CD4-positive, CD25-positive, alpha-beta regulatory T cell (primary cell): ENCODE results near the gene DLG2. TPM values are rescaled to one million over a fixed set of nuclear protein-coding genes. Genes with fewer than 3 reads are reported as not detected.

ENCODE experiments used
- ATAC-seq, 2 donors: fragments of 150-1000 bp; cut with Tn5 transposase; one replicate each; pipeline ENCODE4 v1.10.0; 2021; ENCODE audit warnings: low read depth in 2 of 2, moderate number of reproducible peaks in 2 of 2, moderate library complexity in 1 of 2
- DNase-seq, 3 donors: peaks; one replicate each; pipeline versions ENCODE4 v3.0.0 to v3.0.0-alpha.2; 2012 to 2022; ENCODE audit warnings: mixed read lengths in 1 of 3
- H3K27ac ChIP-seq: one replicate; pipeline ENCODE4 v1.7.0; 2013; ENCODE audit warnings: mild to moderate bottlenecking, low read length; ENCODE audit not compliant: insufficient read depth, poor library complexity, severe bottlenecking
- H3K27me3 ChIP-seq: one replicate; pipeline ENCODE4 v1.7.0; 2013; ENCODE audit warnings: low read length; ENCODE audit not compliant: control insufficient read depth, insufficient read depth
- H3K36me3 ChIP-seq: one replicate; pipeline ENCODE4 v1.7.0; 2013; ENCODE audit warnings: mild to moderate bottlenecking, low read length, moderate library complexity; ENCODE audit not compliant: control insufficient read depth, insufficient read depth
- H3K4me1 ChIP-seq: 2 replicates; pipeline ENCODE4 v1.7.0; 2013; ENCODE audit warnings: mild to moderate bottlenecking, low read length; ENCODE audit not compliant: insufficient read depth, control insufficient read depth, poor library complexity, severe bottlenecking
- H3K4me3 ChIP-seq: one replicate; pipeline ENCODE4 v1.7.0; 2013; ENCODE audit warnings: low read depth, mild to moderate bottlenecking, low read length, moderate library complexity
- H3K9me3 ChIP-seq, 2 experiments: 1 replicate in 1 of 2; 2 replicates in 1 of 2; pipeline ENCODE4 v1.7.0; 2013; ENCODE audit warnings: low read length in 2 of 2, mild to moderate bottlenecking in 1 of 2, moderate library complexity in 1 of 2; ENCODE audit not compliant: control insufficient read depth in 2 of 2
- H3K27ac Mint-ChIP-seq, 3 donors: one replicate each; pipeline ENCODE4 v1.8.0; 2020 to 2022; ENCODE audit warnings: mild to moderate bottlenecking in 3 of 3, mixed read lengths in 3 of 3, moderate library complexity in 2 of 3
- H3K27me3 Mint-ChIP-seq: one replicate; pipeline ENCODE4 v1.8.0; 2022; ENCODE audit warnings: mild to moderate bottlenecking, mixed read lengths
- H3K36me3 Mint-ChIP-seq: one replicate; pipeline ENCODE4 v1.8.0; 2020; ENCODE audit warnings: mixed read lengths
- H3K4me1 Mint-ChIP-seq, 4 donors: one replicate each; pipeline ENCODE4 v1.8.0; 2020 to 2022; ENCODE audit warnings: mixed read lengths in 4 of 4, mild to moderate bottlenecking in 1 of 4
- H3K4me3 Mint-ChIP-seq, 4 donors: one replicate each; pipeline ENCODE4 v1.8.0; 2020 to 2022; ENCODE audit warnings: mild to moderate bottlenecking in 4 of 4, mixed read lengths in 4 of 4, moderate library complexity in 3 of 4
- H3K9me3 Mint-ChIP-seq, 7 donors: one replicate each; pipeline ENCODE4 v1.8.0; 2020 to 2022; ENCODE audit warnings: mixed read lengths in 7 of 7, mild to moderate bottlenecking in 3 of 7, moderate library complexity in 2 of 7
- polyA plus RNA-seq, 4 donors: library from polyadenylated mRNA; unstranded; fragments of 300-500 nt; fragmentation: Illumina TruSeq; gene quantifications; one replicate each; pipeline ENCODE4 v1.2.3, GENCODE V29; 2021
- total RNA-seq: library from RNA; stranded (reverse); gene quantifications from one replicate; pipeline ENCODE4 v1.2.3, GENCODE V29; 2022

Gene DLG2
- total and polyA plus RNA-seq, 5 donors from 2014 or later = 0.26 to 2.0 (median 0.94) TPM

- DNase-seq (no peak), ATAC-seq (no peak)
- Mint-ChIP-seq H3K4me3 (no peak overlapping the region), H3K36me3 (no peaks in the 10 kb centered on the region), H3K27ac (no peak overlapping the region), H3K9me3 (peaks cover 0 to 3% (median 0%) of the 10 kb centered on the region in 7 donors), H3K27me3 (no peaks in the 10 kb centered on the region), H3K4me1 (no peaks in the 10 kb centered on the region)
- Histone ChIP-seq H3K27ac (no peak overlapping the region), H3K4me3 (no peak overlapping the region), H3K36me3 (no peaks in the 10 kb centered on the region), H3K27me3 (no peaks in the 10 kb centered on the region), H3K9me3 (no peaks in the 10 kb centered on the region), H3K4me1 (no peaks in the 10 kb centered on the region)
Measured at GRCh38 chr11:83611600-83611999, 2015.5 kb downstream of the DLG2 start.

GRCh38 chr11:83611031-83611430 lies 2016.1 kb downstream of the DLG2 start:
- ATAC-seq (no peak), DNase-seq (no peak)
- no peaks in the 10 kb centered on the region for H3K4me1 Mint-ChIP-seq
- peaks cover 0 to 3% (median 0%) of the 10 kb centered on the region in 7 donors for H3K9me3 Mint-ChIP-seq
- H3K4me3 Mint-ChIP-seq = no peak overlapping the region
- Histone ChIP-seq H3K4me3 (no peak overlapping the region), H3K4me1 (no peaks in the 10 kb centered on the region), H3K36me3 (no peaks in the 10 kb centered on the region), H3K27me3 (no peaks in the 10 kb centered on the region), H3K9me3 (no peaks in the 10 kb centered on the region), H3K27ac (no peak overlapping the region)
- H3K27me3 Mint-ChIP-seq = no peaks in the 10 kb centered on the region
- no peak overlapping the region for H3K27ac Mint-ChIP-seq
- no peaks in the 10 kb centered on the region for H3K36me3 Mint-ChIP-seq

DNA sequence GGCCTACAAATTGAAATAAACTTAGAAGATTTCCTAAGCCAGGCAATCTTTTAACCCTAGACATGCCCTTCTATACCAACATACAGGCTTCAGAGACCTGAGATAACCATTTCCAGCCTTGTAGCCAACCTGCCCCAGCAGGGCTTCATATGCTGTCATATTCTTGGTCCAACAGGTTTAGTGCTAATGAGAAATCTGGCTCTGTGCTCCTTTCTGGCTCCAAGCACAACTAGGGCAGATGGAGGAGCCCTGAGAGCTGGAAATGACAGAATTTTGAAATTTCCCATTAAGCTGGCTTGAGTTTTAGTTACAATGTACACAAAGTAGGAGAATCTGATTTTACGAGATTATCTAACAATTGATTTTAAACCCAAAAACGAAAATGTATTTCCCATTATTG lies 2018.0 kb downstream of the DLG2 start:
- H3K27ac Mint-ChIP-seq = no peak overlapping the region
- H3K4me3 ChIP-seq = no peak overlapping the region
- H3K4me3 Mint-ChIP-seq = no peak overlapping the region
- no peak for ATAC-seq
- H3K27me3 Mint-ChIP-seq = no peaks in the 10 kb centered on the region
- H3K27ac ChIP-seq = no peak overlapping the region
- no peaks in the 10 kb centered on the region for H3K9me3 ChIP-seq
- H3K4me1 ChIP-seq = no peaks in the 10 kb centered on the region
- H3K9me3 Mint-ChIP-seq = peaks cover 0 to 3% (median 0%) of the 10 kb centered on the region in 7 donors
- no peaks in the 10 kb centered on the region for H3K27me3 ChIP-seq
- H3K4me1 Mint-ChIP-seq = no peaks in the 10 kb centered on the region
- no peak for DNase-seq
- H3K36me3 ChIP-seq = no peaks in the 10 kb centered on the region
- H3K36me3 Mint-ChIP-seq = no peaks in the 10 kb centered on the region

DNA sequence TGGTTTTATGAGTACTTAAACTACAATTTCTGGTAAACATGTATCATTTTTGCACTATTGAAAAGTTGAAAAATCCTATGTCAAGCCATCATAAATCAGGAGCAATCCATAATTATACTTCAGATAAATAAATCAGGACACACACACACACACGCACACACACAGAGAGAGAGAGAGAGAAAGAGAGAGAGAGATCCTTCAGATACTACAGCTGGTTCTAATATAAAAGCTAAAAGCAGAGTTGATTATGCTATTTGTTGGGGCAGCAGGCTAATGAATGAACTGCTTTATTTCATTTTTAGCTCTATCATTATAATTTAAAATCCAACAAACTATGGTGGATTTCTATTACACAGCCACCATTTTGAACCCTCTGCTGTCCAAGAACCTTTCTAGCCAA lies 2018.6 kb downstream of the DLG2 start:
- Histone ChIP-seq H3K9me3 (no peaks in the 10 kb centered on the region), H3K27me3 (no peaks in the 10 kb centered on the region), H3K4me3 (no peak overlapping the region), H3K36me3 (no peaks in the 10 kb centered on the region), H3K4me1 (no peaks in the 10 kb centered on the region), H3K27ac (no peak overlapping the region)
- no peaks in the 10 kb centered on the region for H3K27me3 Mint-ChIP-seq
- no peak overlapping the region for H3K27ac Mint-ChIP-seq
- no peak for DNase-seq
- peaks cover 0 to 3% (median 0%) of the 10 kb centered on the region in 7 donors for H3K9me3 Mint-ChIP-seq
- no peaks in the 10 kb centered on the region for H3K36me3 Mint-ChIP-seq
- H3K4me3 Mint-ChIP-seq = no peak overlapping the region
- no peak for ATAC-seq
- no peaks in the 10 kb centered on the region for H3K4me1 Mint-ChIP-seq

DNA sequence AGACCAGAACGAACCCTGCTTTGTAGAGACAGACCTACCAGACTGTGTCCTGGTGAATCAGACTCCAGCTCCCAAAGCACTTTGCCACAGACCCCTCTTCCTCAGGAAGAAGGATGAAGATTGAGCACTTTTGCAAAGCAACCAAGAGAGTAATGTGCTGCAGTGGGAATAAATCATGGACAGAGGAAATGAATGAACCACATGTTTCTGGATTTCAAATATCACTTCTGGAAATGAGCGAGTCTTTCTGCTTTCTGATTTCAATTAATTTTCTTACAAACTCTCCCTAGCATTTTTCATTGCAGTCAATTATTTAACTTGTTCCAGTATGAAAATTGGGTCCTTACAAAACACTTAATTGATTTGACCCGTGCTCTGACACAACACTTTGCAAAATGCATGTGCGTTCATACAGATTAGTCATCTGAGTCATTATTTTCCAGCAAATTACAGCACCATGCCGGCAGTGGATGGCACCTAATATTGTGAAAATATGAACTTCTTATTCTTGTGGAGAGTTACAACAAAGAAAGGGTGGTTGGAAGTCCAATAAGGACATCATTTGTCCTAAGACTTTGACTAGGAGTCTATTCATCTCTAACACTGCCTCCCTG lies 2025.1 kb downstream of the DLG2 start:
- H3K4me1 ChIP-seq = no peaks in the 10 kb centered on the region
- no peak for ATAC-seq
- H3K27ac Mint-ChIP-seq = no peak overlapping the region
- H3K27me3 ChIP-seq = no peaks in the 10 kb centered on the region
- H3K27ac ChIP-seq = no peak overlapping the region
- no peak for DNase-seq
- H3K27me3 Mint-ChIP-seq = no peaks in the 10 kb centered on the region
- peaks cover 0 to 2% (median 0%) of the 10 kb centered on the region in 7 donors for H3K9me3 Mint-ChIP-seq
- H3K4me3 ChIP-seq = no peak overlapping the region
- no peaks in the 10 kb centered on the region for H3K4me1 Mint-ChIP-seq
- H3K4me3 Mint-ChIP-seq = no peak overlapping the region
- no peaks in the 10 kb centered on the region for H3K36me3 ChIP-seq
- H3K36me3 Mint-ChIP-seq = no peaks in the 10 kb centered on the region
- no peaks in the 10 kb centered on the region for H3K9me3 ChIP-seq

DNA sequence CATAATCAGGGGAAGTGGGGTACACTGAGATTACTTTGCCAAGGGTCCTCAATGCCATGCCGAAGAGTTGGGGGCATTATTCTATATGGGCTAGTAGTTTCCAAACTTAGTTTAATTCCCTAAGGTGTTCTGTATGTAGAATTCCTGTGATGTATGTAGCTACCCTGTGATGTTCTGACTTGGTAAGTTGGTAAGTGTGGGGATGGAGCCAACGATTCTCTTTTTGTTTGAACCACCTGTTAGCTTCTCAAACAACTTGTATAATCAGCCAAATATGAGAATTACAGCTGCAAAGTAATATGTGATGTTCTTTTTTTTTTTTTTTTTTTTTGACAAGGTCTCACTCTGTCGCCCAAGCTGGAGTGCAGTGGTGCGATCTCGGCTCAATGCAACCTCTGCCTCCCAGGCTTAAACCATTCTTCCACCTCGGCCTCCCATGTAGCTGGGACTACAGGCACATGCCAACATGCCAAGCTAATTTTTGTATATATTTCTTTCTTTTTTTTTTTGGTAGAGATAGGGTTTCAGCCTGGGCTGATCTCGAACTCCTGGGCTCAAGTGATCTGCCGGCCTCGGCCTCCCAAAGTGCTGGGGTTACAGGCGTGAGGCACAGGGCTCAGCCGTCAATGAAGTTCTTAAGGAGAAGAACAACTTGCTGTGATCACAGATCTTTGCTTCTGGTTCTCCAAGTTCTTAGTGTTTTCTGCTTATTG lies 2025.8 kb downstream of the DLG2 start:
- no peaks in the 10 kb centered on the region for H3K9me3 ChIP-seq
- H3K27ac ChIP-seq = no peak overlapping the region
- no peak overlapping the region for H3K27ac Mint-ChIP-seq
- ATAC-seq (no peak), DNase-seq (no peak)
- H3K4me3 ChIP-seq = no peak overlapping the region
- H3K4me1 Mint-ChIP-seq = no peaks in the 10 kb centered on the region
- no peaks in the 10 kb centered on the region for H3K27me3 ChIP-seq
- no peaks in the 10 kb centered on the region for H3K36me3 ChIP-seq
- no peaks in the 10 kb centered on the region for H3K4me1 ChIP-seq
- H3K27me3 Mint-ChIP-seq = no peaks in the 10 kb centered on the region
- H3K4me3 Mint-ChIP-seq = no peak overlapping the region
- no peaks in the 10 kb centered on the region for H3K36me3 Mint-ChIP-seq
- peaks cover 0 to 2% (median 0%) of the 10 kb centered on the region in 7 donors for H3K9me3 Mint-ChIP-seq

DNA sequence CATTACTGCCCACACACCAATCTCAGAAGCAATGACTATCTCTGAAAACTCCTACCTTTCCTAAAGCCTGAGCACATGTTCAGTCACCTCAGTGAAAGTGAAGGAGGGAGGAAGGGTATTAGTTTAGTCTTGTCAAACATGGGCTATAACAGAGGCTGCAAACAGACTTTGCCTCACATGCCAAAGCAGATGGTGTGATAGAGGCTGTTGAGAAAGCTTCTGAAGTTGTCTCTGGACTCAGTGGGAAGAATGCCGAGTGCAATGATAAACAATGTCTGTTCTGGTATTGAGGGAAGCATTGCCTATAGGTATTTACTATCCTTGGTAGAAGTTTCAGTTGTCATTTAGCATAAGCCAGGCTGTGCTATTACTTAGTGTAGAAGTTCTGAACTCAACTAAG lies 2026.5 kb downstream of the DLG2 start:
- no peaks in the 10 kb centered on the region for H3K4me1 ChIP-seq
- no peak overlapping the region for H3K4me3 ChIP-seq
- H3K9me3 Mint-ChIP-seq = peaks cover 0 to 5% (median 0%) of the 10 kb centered on the region in 7 donors
- no peak overlapping the region for H3K4me3 Mint-ChIP-seq
- H3K27ac Mint-ChIP-seq = no peak overlapping the region
- ATAC-seq = no peak
- no peaks in the 10 kb centered on the region for H3K36me3 Mint-ChIP-seq
- no peaks in the 10 kb centered on the region for H3K27me3 ChIP-seq
- H3K27me3 Mint-ChIP-seq = no peaks in the 10 kb centered on the region
- H3K4me1 Mint-ChIP-seq = no peaks in the 10 kb centered on the region
- no peaks in the 10 kb centered on the region for H3K36me3 ChIP-seq
- H3K27ac ChIP-seq = no peak overlapping the region
- DNase-seq = no peak
- H3K9me3 ChIP-seq = no peaks in the 10 kb centered on the region

GRCh38 chr11:83599066-83599465 lies 2028.1 kb downstream of the DLG2 start:
- H3K9me3 ChIP-seq = no peaks in the 10 kb centered on the region
- H3K27ac ChIP-seq = no peak overlapping the region
- Mint-ChIP-seq H3K9me3 (peaks cover 0 to 5% (median 0%) of the 10 kb centered on the region in 7 donors), H3K36me3 (no peaks in the 10 kb centered on the region), H3K4me1 (no peaks in the 10 kb centered on the region), H3K27me3 (no peaks in the 10 kb centered on the region), H3K4me3 (no peak overlapping the region), H3K27ac (no peak overlapping the region)
- H3K4me1 ChIP-seq = no peaks in the 10 kb centered on the region
- no peak overlapping the region for H3K4me3 ChIP-seq
- H3K36me3 ChIP-seq = no peaks in the 10 kb centered on the region
- no peaks in the 10 kb centered on the region for H3K27me3 ChIP-seq
- no peak for DNase-seq
- ATAC-seq = no peak
